Measurements from ENCODE around the gene CHST10.
A peak's percentile ranks its signal among the peaks of the same experiment; 100 is the strongest.

Gene CHST10

GRCh38 chr2:100416397-100416934 is 1.0 kb downstream of the CHST10 start:
- no peak for DNase-seq

- DNase-seq = no peak
Measured at GRCh38 chr2:100413571-100413970, 3.9 kb downstream of the CHST10 start.

GRCh38 chr2:100412881-100413321 is 4.6 kb downstream of the CHST10 start:
- DNase-seq = no peak

DNA sequence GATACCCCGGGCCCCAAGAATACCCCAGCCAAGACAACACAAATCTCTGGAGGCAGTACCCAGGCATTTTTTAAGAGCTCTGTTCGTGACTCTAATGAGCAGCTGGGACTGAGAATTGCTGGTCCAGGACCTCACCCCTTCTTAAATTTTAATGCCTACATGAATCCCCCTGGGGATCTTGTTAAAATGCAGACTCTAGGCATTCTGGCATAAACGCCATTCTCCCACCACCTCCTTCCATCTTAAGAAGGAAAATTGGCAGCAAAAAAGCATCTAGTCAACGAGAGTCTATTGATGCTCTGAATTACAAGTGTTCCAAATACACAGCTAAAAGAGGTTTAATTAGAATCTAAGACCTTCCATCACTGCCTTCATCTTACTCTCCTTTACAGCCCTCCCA is 5.0 kb downstream of the CHST10 start:
- DNase-seq = no peak

GRCh38 chr2:100411841-100412292 is 5.6 kb downstream of the CHST10 start:
- no peak for DNase-seq

DNA sequence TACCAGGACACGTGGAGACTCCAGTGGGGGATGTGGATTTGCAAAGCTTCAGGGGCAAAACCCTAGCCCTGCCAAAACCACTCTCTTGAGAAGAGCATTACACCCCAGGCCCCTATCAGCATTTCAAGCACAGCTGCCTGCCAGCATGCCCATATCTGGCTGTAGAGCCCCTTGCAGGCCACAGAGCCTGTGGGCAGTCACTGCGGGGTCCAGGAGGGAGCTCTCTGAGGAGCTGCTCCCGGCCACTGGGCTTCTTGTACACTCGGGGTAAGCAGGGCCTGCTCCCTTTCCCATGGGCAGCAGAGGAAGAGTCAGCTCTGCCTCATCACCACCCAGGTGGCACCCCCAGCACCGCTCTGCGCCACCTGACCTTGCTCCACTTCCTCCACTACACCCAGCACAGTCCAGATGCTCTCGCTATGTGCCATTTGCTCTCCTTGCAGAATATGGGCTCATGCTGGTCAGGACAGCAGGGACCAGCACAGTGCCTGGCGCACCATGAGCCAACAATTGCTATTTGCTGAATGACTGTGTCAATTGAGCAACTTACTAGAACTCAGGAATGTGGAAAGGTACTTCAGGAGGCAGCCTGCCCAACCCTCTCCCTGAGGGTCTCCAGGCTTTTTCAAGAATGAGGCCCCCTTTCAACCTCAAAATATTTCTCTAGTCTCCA is 7.4 kb downstream of the CHST10 start:
- DNase-seq = no peak

DNA sequence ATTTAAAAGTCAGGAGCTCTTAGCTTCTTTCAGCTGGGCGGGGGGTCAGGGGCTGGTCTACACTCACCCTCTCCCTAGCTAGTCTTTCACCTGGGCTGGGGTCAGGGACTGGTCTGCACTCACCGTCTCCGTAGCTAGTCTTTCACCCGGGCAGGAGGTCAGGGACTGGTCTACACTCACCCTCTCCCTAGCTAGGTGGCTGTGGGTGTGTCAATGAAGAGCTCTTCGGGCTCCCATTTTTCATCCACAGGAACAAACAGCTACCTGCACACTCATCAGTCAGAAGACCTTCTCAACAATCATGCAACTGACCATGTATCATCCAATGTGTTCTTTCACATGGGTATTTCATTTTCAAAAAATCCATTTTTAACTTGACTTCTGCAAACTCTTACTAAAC is 8.0 kb downstream of the CHST10 start:
- DNase-seq = no peak

DNA sequence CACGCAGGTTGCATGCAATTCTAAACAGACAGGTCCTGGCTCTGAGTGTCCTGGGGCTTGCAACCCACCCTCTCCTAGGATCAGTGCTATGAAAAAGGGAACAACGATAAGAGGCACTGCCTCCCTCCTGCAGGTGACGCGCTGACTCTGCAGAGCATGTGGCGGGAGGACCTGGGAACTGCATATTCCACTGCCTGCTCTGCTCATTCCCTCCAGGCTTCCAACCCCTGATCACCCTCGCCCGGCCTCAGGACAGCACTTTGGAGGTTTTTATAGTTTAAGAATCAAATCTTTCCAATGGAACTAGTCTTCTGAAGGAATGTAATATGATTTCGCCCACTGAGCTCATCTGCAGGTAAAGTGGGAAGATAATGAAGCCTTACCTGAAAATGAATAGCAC is 8.5 kb downstream of the CHST10 start:
- peak in 2 of 4 experiments; percentile 25 to 53 for DNase-seq

GRCh38 chr2:100408104-100408503 is 9.4 kb downstream of the CHST10 start:
- DNase-seq = no peak

DNA sequence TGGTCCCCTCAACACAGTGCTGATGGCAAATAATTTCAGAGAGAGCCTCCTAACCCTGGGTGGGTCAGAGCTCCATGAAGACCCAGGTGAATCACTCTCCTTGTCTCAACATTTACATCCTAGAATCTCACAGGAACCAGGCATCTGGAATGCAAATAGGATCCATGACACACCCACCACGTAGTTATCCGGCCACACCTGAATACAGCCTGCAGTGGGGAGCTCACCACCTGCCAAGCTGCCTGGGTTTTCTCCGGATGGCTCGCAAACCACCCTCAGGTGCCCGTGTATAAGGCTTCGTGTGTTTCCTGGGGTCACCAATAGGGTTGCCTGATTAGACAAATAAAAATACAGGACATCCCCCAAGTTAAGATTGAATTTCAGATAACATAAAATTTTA is 9.9 kb downstream of the CHST10 start:
- DNase-seq = no peak

DNA sequence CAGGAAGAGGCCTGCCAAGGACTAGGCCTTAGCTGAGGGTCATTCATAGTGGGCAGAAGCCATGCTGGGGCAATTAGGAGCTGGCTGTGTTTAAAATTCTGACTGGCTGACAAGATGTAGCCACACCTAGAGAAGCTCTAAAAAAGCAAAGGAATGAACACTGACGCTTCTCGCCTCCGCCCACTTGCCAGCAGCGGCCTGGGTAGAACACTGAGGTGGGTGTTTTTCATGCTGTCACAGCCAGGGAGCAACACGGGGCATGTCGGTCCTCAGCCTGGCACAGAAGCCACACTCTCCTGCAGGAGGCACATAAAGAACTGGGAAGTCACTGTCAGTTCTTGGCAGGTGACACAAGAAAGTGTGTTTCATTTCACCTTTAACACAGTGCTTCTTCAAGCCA is 10.4 kb downstream of the CHST10 start:
- DNase-seq = no peak

- DNase-seq = no peak
Measured at GRCh38 chr2:100406120-100406508, 11.4 kb downstream of the CHST10 start.

DNA sequence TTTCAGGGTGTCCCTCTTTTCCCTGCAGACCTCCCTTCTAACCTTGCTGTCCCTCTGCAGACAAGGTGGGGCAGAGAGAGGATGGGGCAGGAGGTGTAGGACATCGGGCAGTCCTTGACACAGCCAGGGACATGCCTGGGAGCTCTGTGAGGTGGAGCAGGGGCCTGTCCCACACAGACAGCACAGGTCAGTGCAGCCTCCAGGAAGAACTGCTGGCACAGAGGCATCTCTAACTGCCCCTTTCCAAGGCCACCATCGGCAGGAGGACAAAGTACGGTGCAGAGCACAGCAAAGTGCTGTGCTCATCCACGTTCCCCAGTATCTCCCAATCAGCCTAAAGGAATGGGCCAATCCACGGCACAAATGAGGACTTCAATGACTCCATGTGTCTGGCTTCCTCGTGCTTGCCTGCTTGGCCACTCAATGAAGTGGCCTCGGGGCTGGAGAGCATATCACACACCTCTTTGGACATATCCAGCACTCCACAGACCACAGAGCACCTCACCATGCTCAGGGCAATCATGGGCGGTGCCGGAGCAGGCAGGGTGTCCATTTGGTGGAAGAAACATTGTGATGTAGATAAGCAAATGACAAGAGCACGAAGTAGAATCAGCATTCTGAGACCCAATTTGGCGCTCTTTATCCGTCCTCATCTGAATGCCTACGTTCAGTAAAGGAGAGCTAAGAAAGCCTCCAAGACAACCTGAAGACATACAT is 11.9 kb downstream of the CHST10 start:
- DNase-seq = no peak

DNA sequence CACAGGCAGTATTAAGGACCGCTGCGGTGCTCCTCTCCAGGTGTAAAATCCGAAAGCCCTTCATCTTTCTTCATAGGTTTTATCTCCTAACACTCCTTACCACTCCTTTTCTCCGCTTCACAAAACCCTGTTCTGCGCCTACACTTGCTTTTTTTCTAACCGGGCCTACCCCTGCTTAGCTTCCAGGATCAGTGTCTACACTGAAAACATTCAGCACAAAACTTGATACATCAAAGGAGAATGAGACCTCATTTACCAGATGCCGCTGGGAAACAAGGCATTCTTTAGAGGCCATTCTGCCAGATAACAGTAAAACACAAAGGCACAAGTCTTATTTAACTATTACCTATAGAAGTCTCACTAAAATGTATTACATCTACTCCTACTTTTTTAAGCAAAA is 13.1 kb downstream of the CHST10 start:
- DNase-seq = no peak

- no peak for DNase-seq
Measured at GRCh38 chr2:100403722-100404121, 13.7 kb downstream of the CHST10 start.

DNA sequence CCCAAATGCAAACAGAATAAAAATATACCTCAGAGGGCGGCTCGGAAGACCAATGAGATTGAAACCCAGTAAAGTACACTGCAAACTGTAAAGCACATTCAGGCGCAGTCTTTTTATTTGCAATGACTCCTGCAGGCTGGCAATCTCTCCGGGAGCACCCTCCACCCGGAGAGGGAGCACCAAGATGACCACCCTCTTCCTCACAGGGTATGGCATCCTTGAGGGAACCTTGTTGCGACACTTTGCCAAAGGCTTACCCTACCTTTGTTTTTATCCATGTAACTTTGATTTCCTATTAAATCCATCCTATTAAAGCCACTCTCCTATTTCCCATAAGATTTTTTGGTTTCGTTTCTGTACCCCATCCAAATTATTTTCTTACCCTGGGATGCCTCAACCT is 16.2 kb downstream of the CHST10 start:
- no peak for DNase-seq

- DNase-seq = no peak
Measured at GRCh38 chr2:100399714-100400113, 17.8 kb downstream of the CHST10 start.

- DNase-seq = no peak
Measured at GRCh38 chr2:100397976-100398375, 19.5 kb downstream of the CHST10 start.

DNA sequence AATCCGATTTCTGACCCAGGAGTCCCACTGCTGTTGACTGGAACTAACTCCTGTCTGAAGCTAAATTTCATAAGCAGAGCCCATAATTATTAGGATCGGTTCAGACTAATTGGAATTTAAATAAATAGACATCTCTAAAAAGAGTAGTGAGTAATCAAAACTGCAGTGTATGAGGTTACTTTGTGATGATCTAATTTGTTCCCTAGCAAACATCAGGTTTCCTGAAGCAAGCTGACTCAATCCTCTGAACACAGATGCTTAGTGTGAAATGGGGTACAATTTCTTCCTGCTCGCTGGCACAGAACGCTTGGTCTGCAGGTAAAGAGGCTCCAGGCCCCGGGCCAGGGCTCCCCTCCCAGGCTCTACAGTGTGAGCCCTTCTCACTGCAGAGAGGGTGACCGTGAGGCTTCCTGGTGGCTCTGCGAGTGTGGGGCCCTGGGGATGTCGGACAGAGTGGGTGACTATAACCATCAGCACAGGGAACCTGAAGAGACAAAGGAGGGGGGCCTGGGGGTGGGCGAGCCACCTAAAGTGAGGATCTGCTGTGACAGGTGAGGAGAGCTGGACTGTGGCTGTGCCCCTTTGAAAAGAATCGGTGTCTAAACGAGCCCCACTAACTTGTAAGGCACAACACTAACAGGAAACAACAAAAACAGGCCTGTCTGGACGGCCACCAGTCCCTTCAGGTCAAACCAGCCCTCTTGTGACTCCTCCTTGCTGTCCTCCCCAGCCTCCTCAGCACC is 20.2 kb downstream of the CHST10 start:
- DNase-seq = no peak

DNA sequence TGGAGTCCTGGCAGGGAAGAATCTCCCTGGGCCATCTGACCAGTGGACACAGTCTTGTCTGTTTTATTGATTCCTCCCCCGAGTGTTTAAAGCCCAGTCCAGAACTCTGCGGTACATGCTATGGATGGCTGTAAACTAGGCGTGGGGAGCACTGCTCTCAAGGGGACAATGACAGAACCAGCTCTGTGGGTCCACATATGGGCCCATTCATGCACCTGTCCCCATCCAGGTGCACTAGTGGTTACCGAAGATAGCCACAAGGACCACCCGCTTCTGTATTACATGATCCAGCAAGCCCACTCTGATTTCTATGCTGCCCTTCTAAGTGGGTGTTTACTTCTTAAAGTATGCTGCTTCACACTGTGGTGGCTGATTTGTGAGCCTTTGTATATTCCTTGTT is 21.0 kb downstream of the CHST10 start:
- DNase-seq = no peak

GRCh38 chr2:100395532-100396350 is 21.7 kb downstream of the CHST10 start:
- no peak for DNase-seq

- no peak for DNase-seq
Measured at GRCh38 chr2:100394111-100394641, 23.3 kb downstream of the CHST10 start.

Measured in suppressor macrophage (primary cell).